CD14-positive monocyte (primary cell): ENCODE data around the gene TRAPPC6A. TPM values are rescaled to one million over a fixed set of nuclear protein-coding genes. Genes with fewer than 3 reads are reported as not detected.

ENCODE experiments used
- DNase-seq, 3 donors: peaks; one replicate each; pipeline ENCODE4 v3.0.0-alpha.2; 2011 to 2022
- H2AFZ ChIP-seq: 2 replicates; pipeline ENCODE4 v1.6.0; 2012; ENCODE audit warnings: mild to moderate bottlenecking, low read depth, low read length, inconsistent platforms; ENCODE audit not compliant: insufficient read depth, poor library complexity, severe bottlenecking
- H3K27ac ChIP-seq, 2 donors: 1 replicate in 1 of 2; 2 replicates in 1 of 2; pipeline ENCODE4 v1.5.1; 2012 to 2013; ENCODE audit warnings: low read length in 2 of 2, control low read depth in 1 of 2, inconsistent platforms in 1 of 2, low read depth in 1 of 2, mild to moderate bottlenecking in 1 of 2
- H3K27me3 ChIP-seq, 2 donors: one replicate each; pipeline versions ENCODE4 v1.6.0 to v1.6.1; 2011 to 2013; ENCODE audit warnings: low read length in 2 of 2; ENCODE audit not compliant: control insufficient read depth in 2 of 2, insufficient read depth in 2 of 2
- H3K36me3 ChIP-seq, 2 donors: replicated peaks in 1 of 2; 1 replicate in 1 of 2; 2 replicates in 1 of 2; pipeline versions ENCODE4 v1.5.1 to v1.6.1; 2012 to 2013; ENCODE audit warnings: low read length in 2 of 2, control low read depth in 1 of 2, inconsistent platforms in 1 of 2, mild to moderate bottlenecking in 1 of 2; ENCODE audit not compliant: insufficient read depth in 2 of 2, control insufficient read depth in 1 of 2
- H3K4me1 ChIP-seq, 2 donors: 1 replicate in 1 of 2; 2 replicates in 1 of 2; pipeline versions ENCODE4 v1.5.1 to v1.6.1; 2012 to 2013; ENCODE audit warnings: low read length in 2 of 2, control low read depth in 1 of 2, inconsistent platforms in 1 of 2, mild to moderate bottlenecking in 1 of 2, moderate library complexity in 1 of 2; ENCODE audit not compliant: insufficient read depth in 2 of 2, control insufficient read depth in 1 of 2
- H3K4me2 ChIP-seq: replicated peaks from 2 replicates; pipeline ENCODE3; 2012; ENCODE audit warnings: low read length, moderate library complexity, mild to moderate bottlenecking; ENCODE audit not compliant: poor library complexity, severe bottlenecking; ENCODE audit errors: extremely low read depth
- H3K4me3 ChIP-seq, 3 experiments: fragments of 200-600 bp in 1 of 3; sonication (generic) in 1 of 3; replicated peaks in 1 of 3; 1 replicate in 2 of 3; 2 replicates in 1 of 3; pipeline ENCODE4 v1.5.1; 2011 to 2013; ENCODE audit warnings: low read length in 3 of 3, mild to moderate bottlenecking in 3 of 3, control low read depth in 2 of 3, low read depth in 2 of 3, inconsistent platforms in 1 of 3, moderate library complexity in 1 of 3
- H3K79me2 ChIP-seq: 2 replicates; pipeline ENCODE4 v1.6.0; 2012; ENCODE audit warnings: mild to moderate bottlenecking, control low read depth, inconsistent platforms, low read length, moderate library complexity; ENCODE audit not compliant: insufficient read depth
- H3K9ac ChIP-seq: 2 replicates; pipeline ENCODE4 v1.6.0; 2017; ENCODE audit warnings: low read length, mild to moderate bottlenecking; ENCODE audit not compliant: insufficient read depth, poor library complexity, severe bottlenecking
- H3K9me3 ChIP-seq, 2 donors: replicated peaks in 1 of 2; 1 replicate in 1 of 2; 2 replicates in 1 of 2; pipeline versions ENCODE4 v1.5.1 to v1.6.1; 2012 to 2013; ENCODE audit warnings: low read length in 2 of 2, control low read depth in 1 of 2; ENCODE audit not compliant: control insufficient read depth in 1 of 2, insufficient read depth in 1 of 2
- H4K20me1 ChIP-seq: 2 replicates; pipeline ENCODE4 v1.6.0; 2012; ENCODE audit warnings: mild to moderate bottlenecking, low read length, control low read depth, moderate library complexity; ENCODE audit not compliant: insufficient read depth
- H3K27ac Mint-ChIP-seq, 7 donors: one replicate each; pipeline ENCODE4 v1.8.0; 2020; ENCODE audit warnings: mild to moderate bottlenecking in 7 of 7, mixed read lengths in 7 of 7, moderate library complexity in 6 of 7, inconsistent platforms in 2 of 7
- H3K27me3 Mint-ChIP-seq, 3 donors: one replicate each; pipeline ENCODE4 v1.8.0; 2021 to 2022; ENCODE audit warnings: low read depth in 3 of 3, mild to moderate bottlenecking in 3 of 3, mixed read lengths in 3 of 3, moderate library complexity in 3 of 3, inconsistent platforms in 1 of 3
- H3K36me3 Mint-ChIP-seq, 2 donors: one replicate each; pipeline ENCODE4 v1.8.0; 2020; ENCODE audit warnings: mixed read lengths in 2 of 2, inconsistent platforms in 1 of 2, mild to moderate bottlenecking in 1 of 2
- H3K4me1 Mint-ChIP-seq: one replicate; pipeline ENCODE4 v1.8.0; 2020; ENCODE audit warnings: mild to moderate bottlenecking, mixed read lengths
- H3K4me3 Mint-ChIP-seq, 2 donors: one replicate each; pipeline ENCODE4 v1.8.0; 2020; ENCODE audit warnings: mild to moderate bottlenecking in 2 of 2, mixed read lengths in 2 of 2, moderate library complexity in 1 of 2
- H3K9me3 Mint-ChIP-seq, 7 donors: one replicate each; pipeline ENCODE4 v1.8.0; 2020 to 2022; ENCODE audit warnings: mixed read lengths in 7 of 7, mild to moderate bottlenecking in 6 of 7, moderate library complexity in 6 of 7, inconsistent platforms in 2 of 7
- CTCF ChIP-seq: fragments of 200-600 bp; IDR thresholded peaks from one replicate; pipeline ENCODE4 v1.8.0; 2022; ENCODE audit warnings: antibody characterized with exemption, mild to moderate bottlenecking
- WGBS: methylation state at CpG from one replicate; pipeline ENCODE4 v1.1.5; 2013; ENCODE audit warnings: missing lambda C conversion rate; ENCODE audit not compliant: insufficient coverage; 5-methylcytosine and 5-hydroxymethylcytosine counted together
- intact Hi-C, 2 donors: fragments of 100-400 bp; cut with micrococcal nuclease; formaldehyde crosslinking; loops; one replicate each; pipeline versions ENCODE4 v1.15.0 to v1.15.1; 2023
- polyA plus RNA-seq, 3 donors: library from polyadenylated mRNA; depleted of rRNA in 1 of 3; unstranded in 2 of 3; stranded (reverse) in 1 of 3; fragments of 300-500 nt in 2 of 3; fragments of >200 nt in 1 of 3; fragmentation: Illumina TruSeq in 2 of 3; gene quantifications; 1 replicate in 2 of 3; 2 replicates in 1 of 3; pipeline ENCODE4 v1.2.3, GENCODE V29; 2012 to 2021

Gene TRAPPC6A
- polyA plus RNA-seq, 3 donors = 49.7 to 82.7 (median 63.4) TPM

DNA sequence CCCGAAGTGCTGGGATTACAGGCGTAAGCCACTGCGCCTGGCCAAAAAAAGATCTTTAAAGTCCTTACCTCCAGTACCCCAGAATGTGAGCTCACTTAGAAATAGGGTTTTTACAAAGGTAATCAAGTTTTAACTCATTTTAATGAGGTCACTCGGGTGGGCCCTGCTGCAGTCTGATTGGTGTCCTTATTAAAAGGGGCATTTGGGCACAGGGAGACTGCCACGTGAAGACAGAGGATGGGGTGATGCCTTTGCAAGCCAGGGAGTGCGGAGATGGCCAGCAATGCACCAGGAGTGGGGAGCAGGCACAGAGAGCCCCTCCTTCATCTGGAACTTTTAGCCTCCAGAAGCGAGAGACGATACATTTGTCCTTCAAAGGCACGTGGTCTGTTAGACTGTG is 28.9 kb downstream of the TRAPPC6A start:
- no peak overlapping the region for H2AFZ ChIP-seq
- H3K27me3 ChIP-seq = peaks cover 11 to 32% of the 10 kb centered on the region in 2 donors
- H3K4me3 Mint-ChIP-seq = no peak overlapping the region
- H3K9me3 ChIP-seq = peaks cover 0 to 19% of the 10 kb centered on the region in 2 donors
- no peaks in the 10 kb centered on the region for H3K79me2 ChIP-seq
- peaks cover 15% of the 10 kb centered on the region for H3K4me1 Mint-ChIP-seq
- peak overlapping the region in 2 of 7 donors; percentile 3 to 37 for H3K27ac Mint-ChIP-seq
- DNase-seq = no peak
- no peak for TF ChIP-seq CTCF
- peaks cover 14 to 24% of the 10 kb centered on the region in 2 donors for H3K4me1 ChIP-seq
- no peaks in the 10 kb centered on the region for H4K20me1 ChIP-seq
- WGBS = 61% methylated on average over 6 of the region's 9 CpGs
- H3K36me3 Mint-ChIP-seq = peaks cover 5 to 8% of the 10 kb centered on the region in 2 donors
- H3K9ac ChIP-seq = no peak overlapping the region
- intact Hi-C loops = loop anchor here in 1 of 2 donors (10.0 kb wide), 1 partner anchor 196 kb away; the partner anchor contains the start of gene KLC3
- H3K27me3 Mint-ChIP-seq = peaks cover 27 to 38% (median 32%) of the 10 kb centered on the region in 3 donors
- peaks cover 12 to 15% of the 10 kb centered on the region in 2 donors for H3K36me3 ChIP-seq
- no peak overlapping the region for H3K4me3 ChIP-seq
- H3K9me3 Mint-ChIP-seq = peaks cover 0 to 14% (median 5%) of the 10 kb centered on the region in 7 donors
- no peak overlapping the region for H3K27ac ChIP-seq
- H3K4me2 ChIP-seq = no peak overlapping the region

- H3K27ac ChIP-seq = no peak overlapping the region
- H3K27me3 Mint-ChIP-seq = peaks cover 17 to 27% (median 22%) of the 10 kb centered on the region in 3 donors
- no peak overlapping the region for H3K4me2 ChIP-seq
- peaks cover 10% of the 10 kb centered on the region for H3K4me1 Mint-ChIP-seq
- TF ChIP-seq CTCF = no peak
- H3K9ac ChIP-seq = no peak overlapping the region
- intact Hi-C loops = loop anchor here in 1 of 2 donors (10.0 kb wide), 1 partner anchor 197 kb away; the partner anchor contains the start of gene KLC3
- WGBS = 92% methylated on average over 13 of the region's 18 CpGs
- peaks cover 0 to 9% (median 5%) of the 10 kb centered on the region in 7 donors for H3K9me3 Mint-ChIP-seq
- H3K4me1 ChIP-seq = peaks cover 9 to 14% of the 10 kb centered on the region in 2 donors
- no peaks in the 10 kb centered on the region for H4K20me1 ChIP-seq
- no peak for DNase-seq
- no peaks in the 10 kb centered on the region for H3K79me2 ChIP-seq
- no peak overlapping the region for H3K27ac Mint-ChIP-seq
- peaks cover 6 to 7% of the 10 kb centered on the region in 2 donors for H3K36me3 Mint-ChIP-seq
- no peak overlapping the region for H3K4me3 Mint-ChIP-seq
- H2AFZ ChIP-seq = no peak overlapping the region
- peaks cover 19 to 21% of the 10 kb centered on the region in 2 donors for H3K36me3 ChIP-seq
- H3K27me3 ChIP-seq = peaks cover 8 to 22% of the 10 kb centered on the region in 2 donors
- no peak overlapping the region for H3K4me3 ChIP-seq
- peaks cover 0 to 16% of the 10 kb centered on the region in 2 donors for H3K9me3 ChIP-seq
Measured at GRCh38 chr19:45147835-45148676, 30.0 kb downstream of the TRAPPC6A start.
